Esophagus (tissue), 2 donors: ENCODE data around the gene HNRNPF. TPM values are rescaled to one million over a fixed set of nuclear protein-coding genes. Genes with fewer than 3 reads are reported as not detected.
"Not testable (repeated sequence)": the region's sequence is repeated elsewhere in the genome, so short reads cannot be mapped to it uniquely, and the experiment has no call there.

Experiments
- H3K27ac ChIP-seq, 2 donors: one replicate each; pipeline ENCODE4 v1.5.1; 2013; ENCODE audit warnings: low read depth in 2 of 2, mild to moderate bottlenecking in 2 of 2, inconsistent platforms in 1 of 2, low read length in 1 of 2, moderate library complexity in 1 of 2
- H3K27me3 ChIP-seq, 2 donors: one replicate each; pipeline ENCODE4 v1.6.1; 2013; ENCODE audit warnings: low read length in 2 of 2, control low read depth in 1 of 2, mild to moderate bottlenecking in 1 of 2; ENCODE audit not compliant: insufficient read depth in 2 of 2, control insufficient read depth in 1 of 2
- H3K36me3 ChIP-seq, 2 donors: one replicate each; pipeline ENCODE4 v1.6.1; 2013; ENCODE audit warnings: low read length in 1 of 2; ENCODE audit not compliant: control insufficient read depth in 2 of 2, insufficient read depth in 2 of 2
- H3K4me1 ChIP-seq, 2 donors: one replicate each; pipeline ENCODE4 v1.6.1; 2013; ENCODE audit warnings: low read length in 1 of 2; ENCODE audit not compliant: control insufficient read depth in 2 of 2, insufficient read depth in 2 of 2
- H3K4me3 ChIP-seq, 2 donors: one replicate each; pipeline ENCODE4 v1.5.1; 2013; ENCODE audit warnings: low read length in 2 of 2, mild to moderate bottlenecking in 2 of 2, low read depth in 1 of 2, moderate library complexity in 1 of 2
- H3K9me3 ChIP-seq, 2 donors: one replicate each; pipeline ENCODE4 v1.6.1; 2013; ENCODE audit warnings: mild to moderate bottlenecking in 2 of 2, low read depth in 1 of 2, low read length in 1 of 2, moderate library complexity in 1 of 2; ENCODE audit not compliant: control insufficient read depth in 2 of 2, insufficient read depth in 1 of 2
- WGBS, 2 donors: extraction: QIAGEN DNeasy Blood & Tissue Kit; methylation state at CpG; one replicate each; pipeline ENCODE4 v1.1.7; 2013; 5-methylcytosine and 5-hydroxymethylcytosine counted together
- polyA plus RNA-seq, 2 donors: library from polyadenylated mRNA; stranded (reverse); fragments of 200-250 nt; gene quantifications; one replicate each; pipeline ENCODE4 v1.2.3, GENCODE V29; 2013
- donor health status: healthy with polysubstance abuse.
- donor health status: Bipolar disorder and iron deficiency.

Gene HNRNPF
- 100 to 1,000 TPM in 1 of 2 donors, 10 to 100 TPM in 1; 59.1 to 128 TPM for polyA plus RNA-seq

DNA sequence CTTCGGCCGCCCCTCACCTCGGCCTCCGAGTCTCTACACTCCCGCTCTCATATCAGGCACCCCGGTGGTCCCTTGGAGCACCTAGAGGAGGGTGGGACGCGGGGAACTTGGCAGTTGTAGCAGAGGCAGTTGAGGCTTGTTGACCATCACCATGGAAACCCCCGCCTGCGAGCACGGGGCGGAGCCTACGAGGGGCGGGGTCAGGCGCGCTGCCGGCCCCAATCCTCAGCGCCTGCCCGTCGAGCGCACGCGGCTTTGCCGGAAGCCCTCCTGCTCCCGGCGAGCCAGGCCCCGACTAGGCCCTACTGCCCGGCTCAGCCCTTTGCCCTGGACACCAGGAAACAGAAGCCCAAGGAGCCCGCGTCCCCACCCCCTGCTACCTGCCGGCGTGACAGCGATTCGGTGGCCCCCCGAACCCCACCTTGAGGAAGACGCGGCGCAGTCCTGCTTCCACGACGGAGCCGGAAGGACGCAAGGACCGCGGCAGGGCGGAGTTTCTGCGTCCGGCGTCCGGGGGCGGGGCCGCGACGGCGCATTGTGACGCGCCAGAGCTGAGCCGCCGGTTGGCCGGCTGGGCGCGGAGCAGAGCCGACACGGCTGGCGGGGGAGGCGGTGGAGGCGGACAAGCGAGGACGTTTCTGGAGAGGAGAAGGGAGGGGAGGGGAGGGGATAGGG, at the start of gene HNRNPF:
Gene HNRNPF (minus strand): TSS at position 477 of the 675 bp plus-strand sequence. CDS start 21,302 bp downstream, outside the sequence.
- peak within 1 kb of the TSS; percentile 94 to 98 for H3K27ac ChIP-seq
- peak within 1 kb of the TSS; percentile 66 to 72 for H3K4me3 ChIP-seq
- 0 to 1% methylated on average over 68 of the region's 68 CpGs for WGBS, 2 donors

DNA sequence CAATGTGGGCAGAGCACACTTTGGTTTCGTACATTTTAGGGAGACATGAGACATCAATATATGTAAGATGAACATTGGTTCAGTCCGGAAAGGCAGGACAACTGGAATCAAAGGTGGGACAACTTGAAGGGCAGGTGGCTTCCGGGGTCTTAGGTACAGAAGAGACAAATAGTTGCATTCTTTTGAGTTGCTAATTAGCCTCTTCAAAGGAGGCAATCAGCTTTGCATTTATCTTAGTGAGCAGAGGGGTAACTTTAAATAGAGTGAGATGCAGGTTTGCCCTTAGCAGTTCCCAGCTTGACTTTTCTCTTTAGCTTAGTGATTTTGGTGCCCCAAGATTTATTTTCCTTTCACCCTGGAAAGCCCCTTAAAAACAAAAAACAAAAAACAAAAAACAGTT, 49.2 kb upstream of the HNRNPF start:
- peaks cover 2 to 3% of the 10 kb centered on the region in 2 donors for H3K4me1 ChIP-seq

More for the DNA sequence above, at the start of gene HNRNPF:
- Histone ChIP-seq H3K27me3 (no peaks in the 10 kb centered on the region), H3K9me3 (no peaks in the 10 kb centered on the region), H3K4me1 (peaks cover 0 to 2% of the 10 kb centered on the region in 2 donors), H3K36me3 (no peaks in the 10 kb centered on the region)

DNA sequence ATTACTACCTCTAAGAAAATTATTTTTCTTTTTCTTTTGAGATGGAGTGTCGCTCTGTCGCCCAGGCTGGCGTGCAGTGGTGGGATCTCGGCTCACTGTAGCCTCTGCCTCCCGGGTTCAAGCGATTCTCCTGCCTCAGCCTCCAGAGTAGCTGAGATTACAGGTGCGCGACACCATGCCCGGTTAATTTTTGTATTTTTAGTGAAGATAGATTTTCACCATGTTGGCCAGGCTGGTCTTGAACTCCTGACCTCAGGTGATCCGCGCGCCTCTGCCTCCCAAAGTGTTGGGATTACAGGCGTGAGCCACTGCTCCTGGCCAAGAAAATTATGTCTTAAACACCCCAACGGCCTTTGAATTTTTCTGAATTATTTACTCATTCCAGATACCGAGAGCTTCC, 47.6 kb upstream of the HNRNPF start:
- H3K9me3 ChIP-seq, H3K4me3 ChIP-seq, H3K27me3 ChIP-seq, H3K4me1 ChIP-seq, H3K36me3 ChIP-seq: not testable (repeated sequence)
- peak overlapping the region; percentile 91 to 97 for H3K27ac ChIP-seq
- 94 to 95% methylated on average over 15 of the region's 15 CpGs for WGBS, 2 donors

More for the DNA sequence above, 49.2 kb upstream of the HNRNPF start:
- Histone ChIP-seq H3K27me3 (no peaks in the 10 kb centered on the region), H3K9me3 (no peaks in the 10 kb centered on the region), H3K27ac (no peak overlapping the region), H3K4me3 (no peak overlapping the region), H3K36me3 (no peaks in the 10 kb centered on the region)
- 80 to 87% methylated on average over 3 of the region's 3 CpGs for WGBS, 2 donors

GRCh38 chr10:43454025-43454424, 45.0 kb upstream of the HNRNPF start:
- H3K27ac ChIP-seq: peak overlapping the region; percentile 10 to 46
- H3K4me3 ChIP-seq, H3K9me3 ChIP-seq, H3K4me1 ChIP-seq, H3K36me3 ChIP-seq, H3K27me3 ChIP-seq: not testable (repeated sequence)
- 78 to 79% methylated on average over 9 of the region's 9 CpGs for WGBS, 2 donors

GRCh38 chr10:43453266-43453831, 44.4 kb upstream of the HNRNPF start:
- Histone ChIP-seq H3K27ac (peak overlapping the region; percentile 29 to 75), H3K4me1 (peaks cover 2 to 3% of the 10 kb centered on the region in 2 donors), H3K4me3 (no peak overlapping the region), H3K9me3 (no peaks in the 10 kb centered on the region), H3K27me3 (no peaks in the 10 kb centered on the region), H3K36me3 (no peaks in the 10 kb centered on the region)
- WGBS, 2 donors: 71 to 75% methylated on average over 4 of the region's 4 CpGs

GRCh38 chr10:43452356-43452914, 43.4 kb upstream of the HNRNPF start:
- no peaks in the 10 kb centered on the region for H3K27me3 ChIP-seq
- H3K36me3 ChIP-seq: no peaks in the 10 kb centered on the region
- peaks cover 2 to 3% of the 10 kb centered on the region in 2 donors for H3K4me1 ChIP-seq
- H3K27ac ChIP-seq: peak overlapping the region; percentile 79 to 97
- WGBS, 2 donors: 36 to 61% methylated on average over 4 of the region's 4 CpGs
- H3K9me3 ChIP-seq: no peaks in the 10 kb centered on the region
- H3K4me3 ChIP-seq: no peak overlapping the region

DNA sequence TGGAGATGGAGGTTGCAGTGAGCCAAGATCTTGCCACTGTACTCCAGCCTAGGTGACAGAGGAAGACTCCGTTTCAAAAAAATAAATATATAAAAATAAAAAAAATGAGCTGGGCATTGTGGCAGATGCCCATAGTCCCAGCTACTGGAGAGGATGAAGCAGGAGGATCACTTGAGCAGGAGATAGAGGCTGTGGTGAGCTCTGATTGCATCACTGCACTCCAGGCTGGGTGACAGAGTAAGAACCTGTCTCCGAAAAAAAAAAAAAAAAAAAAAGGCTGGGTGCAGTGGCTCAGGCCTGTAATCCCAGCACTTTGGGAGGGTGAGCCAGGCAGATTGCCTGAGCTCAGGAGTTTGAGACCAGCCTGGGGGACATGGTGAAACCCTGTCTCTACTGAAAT, 39.8 kb upstream of the HNRNPF start:
- no peaks in the 10 kb centered on the region for H3K9me3 ChIP-seq
- no peak overlapping the region for H3K27ac ChIP-seq
- H3K36me3 ChIP-seq: no peaks in the 10 kb centered on the region
- H3K4me3 ChIP-seq: no peak overlapping the region
- H3K4me1 ChIP-seq: peaks cover 0 to 3% of the 10 kb centered on the region in 2 donors
- no peaks in the 10 kb centered on the region for H3K27me3 ChIP-seq
- WGBS, 2 donors: 87 to 94% methylated on average over 2 of the region's 2 CpGs

DNA sequence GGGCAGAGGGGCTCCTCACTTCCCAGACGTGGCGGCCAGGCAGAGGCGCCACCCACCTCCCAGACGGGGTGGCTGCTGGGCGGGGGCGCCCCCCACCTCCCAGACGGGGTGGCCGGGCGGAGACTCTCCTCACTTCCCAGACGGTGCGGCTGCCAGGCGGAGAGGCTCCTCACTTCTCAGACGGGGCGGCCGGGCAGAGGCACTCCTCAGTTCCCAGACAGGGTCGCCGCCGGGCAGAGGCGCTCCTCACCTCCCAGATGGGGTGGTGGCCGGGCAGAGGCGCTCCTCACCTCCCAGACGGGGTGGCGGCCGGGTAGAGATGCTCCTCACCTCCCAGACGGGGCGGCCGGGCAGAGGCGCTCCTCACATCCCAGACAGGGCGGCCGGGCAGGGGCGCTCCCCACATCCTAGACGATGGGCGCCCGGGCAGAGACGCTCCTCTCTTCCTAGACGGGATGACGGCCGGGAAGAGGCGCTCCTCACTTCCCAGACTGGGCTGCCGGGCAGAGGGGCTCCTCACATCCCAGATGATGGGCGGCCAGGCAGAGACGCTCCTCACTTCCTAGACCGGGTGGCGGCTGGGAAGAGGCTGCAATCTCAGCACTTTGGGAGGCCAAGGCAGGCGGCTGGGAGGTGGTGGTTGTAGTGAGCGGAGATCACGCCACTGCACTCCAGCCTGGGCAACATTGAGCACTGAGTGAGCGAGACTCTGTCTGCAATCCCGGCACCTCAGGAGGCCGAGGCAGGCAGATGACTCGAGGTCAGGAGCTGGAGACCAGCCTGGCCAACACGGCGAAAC, 37.4 kb upstream of the HNRNPF start:
- not testable (repeated sequence) for H3K4me3 ChIP-seq, H3K36me3 ChIP-seq, H3K4me1 ChIP-seq, H3K27me3 ChIP-seq, H3K27ac ChIP-seq, H3K9me3 ChIP-seq
- 94 to 97% methylated on average over 53 of the region's 53 CpGs for WGBS, 2 donors

DNA sequence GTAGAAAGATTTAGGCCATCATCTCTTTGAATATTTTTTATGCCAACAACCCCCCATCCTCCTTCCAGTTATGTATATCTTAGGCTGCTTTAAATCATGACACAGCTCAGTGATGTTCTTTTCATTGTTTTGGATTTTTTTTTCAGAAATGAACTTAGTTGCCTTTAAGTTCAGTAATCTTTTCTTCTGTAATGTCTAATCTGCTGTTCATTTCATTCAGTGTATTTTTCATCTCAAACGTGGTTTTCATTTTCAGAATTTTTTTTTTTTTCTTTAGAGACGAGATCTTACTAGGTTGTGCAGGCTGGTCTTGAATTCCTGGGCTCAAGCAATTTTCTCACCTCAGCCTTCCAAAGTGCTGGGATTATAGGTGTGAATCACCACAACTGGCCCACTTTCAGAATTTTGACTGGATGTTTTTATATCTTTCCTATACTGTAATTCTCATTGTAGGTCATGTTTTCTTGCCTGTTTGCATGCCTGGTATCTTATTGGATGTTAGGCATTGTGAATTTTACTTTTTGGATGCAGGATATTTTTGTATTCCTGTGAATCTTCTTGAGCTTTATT, 36.0 kb upstream of the HNRNPF start:
- H3K27me3 ChIP-seq: no peaks in the 10 kb centered on the region
- H3K27ac ChIP-seq: peak overlapping the region in 1 of 2 donors; percentile 63

More for the DNA sequence above, 36.0 kb upstream of the HNRNPF start:
- Histone ChIP-seq H3K4me3 (no peak overlapping the region), H3K9me3 (no peaks in the 10 kb centered on the region), H3K36me3 (no peaks in the 10 kb centered on the region), H3K4me1 (peaks cover 0 to 3% of the 10 kb centered on the region in 2 donors)
- 62 to 69% methylated on average over 2 of the region's 2 CpGs for WGBS, 2 donors
